H1 (cell line): ENCODE data around the gene SLC16A5. TPM values are rescaled to one million over a fixed set of nuclear protein-coding genes. Genes with fewer than 3 reads are reported as not detected.

ENCODE experiments used
- ATF3 ChIP-seq: IDR thresholded peaks from 2 replicates; pipeline ENCODE4 v1.6.1; 2011; ENCODE audit warnings: low read depth, mild to moderate bottlenecking, low read length; ENCODE audit not compliant: insufficient read depth
- RAD21 ChIP-seq, 2 experiments: IDR thresholded peaks in 1 of 2; conservative IDR thresholded peaks in 1 of 2; 2 replicates each; pipeline ENCODE4 v1.6.1; 2011; ENCODE audit warnings: low read depth in 2 of 2, low read length in 2 of 2, improper control_type of control experiment in 1 of 2, inconsistent platforms in 1 of 2, mild to moderate bottlenecking in 1 of 2, moderate library complexity in 1 of 2
- SRF ChIP-seq: IDR thresholded peaks from 2 replicates; pipeline ENCODE4 v1.6.1; 2011; ENCODE audit warnings: mild to moderate bottlenecking, low read depth, low read length, moderate library complexity
- polyA plus RNA-seq, 7 experiments: library from polyadenylated mRNA; depleted of rRNA in 3 of 7; stranded (reverse) in 5 of 7; unstranded in 2 of 7; fragments of >200 nt in 5 of 7; fragments of 200-250 nt in 2 of 7; gene quantifications; 1 replicate in 5 of 7; 2 replicates in 1 of 7; 4 replicates in 1 of 7; pipeline versions ENCODE4 v1.2.1 to v1.2.3, GENCODE V29; 2011 to 2013; ENCODE audit warnings: missing spikeins in 2 of 7, mixed read lengths in 2 of 7
- total RNA-seq: library from RNA; stranded (reverse); fragmentation: NEBNext Ultra II Directional; extraction: Animal tissue kit (Norgen Biotek cat#: 25700); gene quantifications from 2 replicates; pipeline ENCODE4 v1.2.1, GENCODE V29; 2021
- TF ChIP-seq, protein P1 (sequence below): fragments of 300-600 bp; sonication (generic); IDR thresholded peaks from 2 replicates; pipeline ENCODE4 v1.7.1; 2012; ENCODE audit warnings: low read length, moderate library complexity, mild to moderate bottlenecking, inconsistent platforms; ENCODE audit not compliant: insufficient replicate concordance

The SLC16A5 gene
- total and polyA plus RNA-seq, 2 of the 8 experiments (the other 6 are each of a cell fraction or from before 2014, with no cell fraction given): 17.1 to 34.7 TPM

GRCh38 chr17:75126954-75127353 lies 39.2 kb downstream of the SLC16A5 start (continued):
- TF ChIP-seq ATF3: no peak
- no peak for TF ChIP-seq SRF
- TF ChIP-seq, protein P1, sequence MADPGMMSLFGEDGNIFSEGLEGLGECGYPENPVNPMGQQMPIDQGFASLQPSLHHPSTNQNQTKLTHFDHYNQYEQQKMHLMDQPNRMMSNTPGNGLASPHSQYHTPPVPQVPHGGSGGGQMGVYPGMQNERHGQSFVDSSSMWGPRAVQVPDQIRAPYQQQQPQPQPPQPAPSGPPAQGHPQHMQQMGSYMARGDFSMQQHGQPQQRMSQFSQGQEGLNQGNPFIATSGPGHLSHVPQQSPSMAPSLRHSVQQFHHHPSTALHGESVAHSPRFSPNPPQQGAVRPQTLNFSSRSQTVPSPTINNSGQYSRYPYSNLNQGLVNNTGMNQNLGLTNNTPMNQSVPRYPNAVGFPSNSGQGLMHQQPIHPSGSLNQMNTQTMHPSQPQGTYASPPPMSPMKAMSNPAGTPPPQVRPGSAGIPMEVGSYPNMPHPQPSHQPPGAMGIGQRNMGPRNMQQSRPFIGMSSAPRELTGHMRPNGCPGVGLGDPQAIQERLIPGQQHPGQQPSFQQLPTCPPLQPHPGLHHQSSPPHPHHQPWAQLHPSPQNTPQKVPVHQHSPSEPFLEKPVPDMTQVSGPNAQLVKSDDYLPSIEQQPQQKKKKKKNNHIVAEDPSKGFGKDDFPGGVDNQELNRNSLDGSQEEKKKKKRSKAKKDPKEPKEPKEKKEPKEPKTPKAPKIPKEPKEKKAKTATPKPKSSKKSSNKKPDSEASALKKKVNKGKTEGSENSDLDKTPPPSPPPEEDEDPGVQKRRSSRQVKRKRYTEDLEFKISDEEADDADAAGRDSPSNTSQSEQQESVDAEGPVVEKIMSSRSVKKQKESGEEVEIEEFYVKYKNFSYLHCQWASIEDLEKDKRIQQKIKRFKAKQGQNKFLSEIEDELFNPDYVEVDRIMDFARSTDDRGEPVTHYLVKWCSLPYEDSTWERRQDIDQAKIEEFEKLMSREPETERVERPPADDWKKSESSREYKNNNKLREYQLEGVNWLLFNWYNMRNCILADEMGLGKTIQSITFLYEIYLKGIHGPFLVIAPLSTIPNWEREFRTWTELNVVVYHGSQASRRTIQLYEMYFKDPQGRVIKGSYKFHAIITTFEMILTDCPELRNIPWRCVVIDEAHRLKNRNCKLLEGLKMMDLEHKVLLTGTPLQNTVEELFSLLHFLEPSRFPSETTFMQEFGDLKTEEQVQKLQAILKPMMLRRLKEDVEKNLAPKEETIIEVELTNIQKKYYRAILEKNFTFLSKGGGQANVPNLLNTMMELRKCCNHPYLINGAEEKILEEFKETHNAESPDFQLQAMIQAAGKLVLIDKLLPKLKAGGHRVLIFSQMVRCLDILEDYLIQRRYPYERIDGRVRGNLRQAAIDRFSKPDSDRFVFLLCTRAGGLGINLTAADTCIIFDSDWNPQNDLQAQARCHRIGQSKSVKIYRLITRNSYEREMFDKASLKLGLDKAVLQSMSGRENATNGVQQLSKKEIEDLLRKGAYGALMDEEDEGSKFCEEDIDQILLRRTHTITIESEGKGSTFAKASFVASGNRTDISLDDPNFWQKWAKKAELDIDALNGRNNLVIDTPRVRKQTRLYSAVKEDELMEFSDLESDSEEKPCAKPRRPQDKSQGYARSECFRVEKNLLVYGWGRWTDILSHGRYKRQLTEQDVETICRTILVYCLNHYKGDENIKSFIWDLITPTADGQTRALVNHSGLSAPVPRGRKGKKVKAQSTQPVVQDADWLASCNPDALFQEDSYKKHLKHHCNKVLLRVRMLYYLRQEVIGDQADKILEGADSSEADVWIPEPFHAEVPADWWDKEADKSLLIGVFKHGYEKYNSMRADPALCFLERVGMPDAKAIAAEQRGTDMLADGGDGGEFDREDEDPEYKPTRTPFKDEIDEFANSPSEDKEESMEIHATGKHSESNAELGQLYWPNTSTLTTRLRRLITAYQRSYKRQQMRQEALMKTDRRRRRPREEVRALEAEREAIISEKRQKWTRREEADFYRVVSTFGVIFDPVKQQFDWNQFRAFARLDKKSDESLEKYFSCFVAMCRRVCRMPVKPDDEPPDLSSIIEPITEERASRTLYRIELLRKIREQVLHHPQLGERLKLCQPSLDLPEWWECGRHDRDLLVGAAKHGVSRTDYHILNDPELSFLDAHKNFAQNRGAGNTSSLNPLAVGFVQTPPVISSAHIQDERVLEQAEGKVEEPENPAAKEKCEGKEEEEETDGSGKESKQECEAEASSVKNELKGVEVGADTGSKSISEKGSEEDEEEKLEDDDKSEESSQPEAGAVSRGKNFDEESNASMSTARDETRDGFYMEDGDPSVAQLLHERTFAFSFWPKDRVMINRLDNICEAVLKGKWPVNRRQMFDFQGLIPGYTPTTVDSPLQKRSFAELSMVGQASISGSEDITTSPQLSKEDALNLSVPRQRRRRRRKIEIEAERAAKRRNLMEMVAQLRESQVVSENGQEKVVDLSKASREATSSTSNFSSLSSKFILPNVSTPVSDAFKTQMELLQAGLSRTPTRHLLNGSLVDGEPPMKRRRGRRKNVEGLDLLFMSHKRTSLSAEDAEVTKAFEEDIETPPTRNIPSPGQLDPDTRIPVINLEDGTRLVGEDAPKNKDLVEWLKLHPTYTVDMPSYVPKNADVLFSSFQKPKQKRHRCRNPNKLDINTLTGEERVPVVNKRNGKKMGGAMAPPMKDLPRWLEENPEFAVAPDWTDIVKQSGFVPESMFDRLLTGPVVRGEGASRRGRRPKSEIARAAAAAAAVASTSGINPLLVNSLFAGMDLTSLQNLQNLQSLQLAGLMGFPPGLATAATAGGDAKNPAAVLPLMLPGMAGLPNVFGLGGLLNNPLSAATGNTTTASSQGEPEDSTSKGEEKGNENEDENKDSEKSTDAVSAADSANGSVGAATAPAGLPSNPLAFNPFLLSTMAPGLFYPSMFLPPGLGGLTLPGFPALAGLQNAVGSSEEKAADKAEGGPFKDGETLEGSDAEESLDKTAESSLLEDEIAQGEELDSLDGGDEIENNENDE: no peak
- TF ChIP-seq RAD21 (IDR thresholded peaks at IDR 0.05 in 1 of 2, conservative IDR thresholded peaks at IDR 0.05 in 1 of 2; ENCODE audit: low read depth in 2 of 2, low read length in 2 of 2): no peak
